Prostate gland (tissue), 2 donors: ENCODE results near the gene NCOA5. TPM values are rescaled to one million over a fixed set of nuclear protein-coding genes. Genes with fewer than 3 reads are reported as not detected.

Source experiments
- DNase-seq: peaks from one replicate; pipeline ENCODE4 v3.0.0-alpha.2; 2019; ENCODE audit warnings: low spot score
- H3K27ac ChIP-seq, 2 donors: fragments of 200-600 bp; sonication (generic); 2 replicates each; pipeline ENCODE4 v1.5.1; 2017 to 2019
- H3K27me3 ChIP-seq: fragments of 200-600 bp; sonication (generic); replicated peaks from 2 replicates; pipeline ENCODE4 v1.5.1; 2019; ENCODE audit not compliant: insufficient read depth
- H3K36me3 ChIP-seq, 2 donors: fragments of 200-600 bp; sonication (generic); 1 replicate in 1 of 2; 2 replicates in 1 of 2; pipeline versions ENCODE4 v1.5.1 to v1.8.1; 2017 to 2019
- H3K4me1 ChIP-seq: fragments of 200-600 bp; sonication (generic); replicated peaks from 2 replicates; pipeline ENCODE4 v1.5.1; 2019
- H3K4me3 ChIP-seq, 2 donors: fragments of 200-600 bp; sonication (generic); 2 replicates each; pipeline ENCODE4 v1.5.1; 2017 to 2019
- H3K9me3 ChIP-seq: fragments of 200-600 bp; sonication (generic); 2 replicates; pipeline ENCODE4 v1.5.1; 2017
- CTCF ChIP-seq, 4 experiments: fragments of 200-600 bp in 2 of 4; fragments of 450-650 bp in 2 of 4; sonication (generic) in 2 of 4; IDR thresholded peaks; 1 replicate in 3 of 4; 2 replicates in 1 of 4; pipeline ENCODE4 v1.5.1; 2016 to 2019; ENCODE audit warnings: antibody characterized with exemption in 4 of 4, mild to moderate bottlenecking in 2 of 4, moderate library complexity in 2 of 4
- POLR2A ChIP-seq: fragments of 450-650 bp; IDR thresholded peaks from one replicate; pipeline ENCODE4 v1.6.1; 2016; ENCODE audit warnings: antibody characterized with exemption, mild to moderate bottlenecking
- POLR2AphosphoS5 ChIP-seq: sonication (generic); formaldehyde crosslinking; IDR thresholded peaks from one replicate; pipeline ENCODE4 v1.6.1; 2017; ENCODE audit warnings: antibody characterized with exemption
- WGBS: methylation state at CpG from one replicate; pipeline ENCODE4 v1.1.5; 2018; 5-methylcytosine and 5-hydroxymethylcytosine counted together
- intact Hi-C: fragments of 100-400 bp; cut with DNase I; formaldehyde crosslinking; loops from one replicate; pipeline ENCODE4 v1.14.2; 2022
- total RNA-seq, 2 donors: library from RNA; depleted of rRNA; stranded (reverse); fragments of >200 nt; gene quantifications; one replicate each; pipeline ENCODE4 v1.1.0, GENCODE V29; 2016

Gene NCOA5
- total RNA-seq, 2 donors from 2014 or later = 41.0 to 50.6 TPM

GRCh38 chr20:46071573-46071972, 18.2 kb downstream of the NCOA5 start:
- intact Hi-C loops = no loop called here
- H3K36me3 ChIP-seq = peaks cover 9 to 10% of the 10 kb centered on the region in 2 donors
- H3K27me3 ChIP-seq = no peaks in the 10 kb centered on the region

GRCh38 chr20:46070215-46070900, 19.4 kb downstream of the NCOA5 start:
- H3K36me3 ChIP-seq = peaks cover 12 to 13% of the 10 kb centered on the region in 2 donors
- 96% methylated on average over 20 of the region's 20 CpGs for WGBS
- H3K27me3 ChIP-seq = no peaks in the 10 kb centered on the region
- no peak for DNase-seq
- H3K4me1 ChIP-seq = no peaks in the 10 kb centered on the region
- H3K4me3 ChIP-seq = no peak overlapping the region
- intact Hi-C loops = no loop called here
- TF ChIP-seq CTCF (IDR thresholded peaks at IDR 0.05) (no peak), POLR2AphosphoS5 (no peak), POLR2A (no peak)
- no peak overlapping the region for H3K27ac ChIP-seq
- H3K9me3 ChIP-seq = no peaks in the 10 kb centered on the region

More at GRCh38 chr20:46071573-46071972, 18.2 kb downstream of the NCOA5 start:
- no peaks in the 10 kb centered on the region for H3K4me1 ChIP-seq
- DNase-seq = no peak
- no peak overlapping the region for H3K4me3 ChIP-seq
- no peaks in the 10 kb centered on the region for H3K9me3 ChIP-seq
- H3K27ac ChIP-seq = no peak overlapping the region
- TF ChIP-seq POLR2AphosphoS5 (no peak), CTCF (IDR thresholded peaks at IDR 0.05) (no peak), POLR2A (no peak)
- WGBS = 86% methylated on average over 3 of the region's 3 CpGs

- no peak overlapping the region for H3K4me3 ChIP-seq
- TF ChIP-seq POLR2A (no peak), CTCF (IDR thresholded peaks at IDR 0.05) (no peak), POLR2AphosphoS5 (no peak)
- no peak overlapping the region for H3K27ac ChIP-seq
- no peaks in the 10 kb centered on the region for H3K4me1 ChIP-seq
- no peaks in the 10 kb centered on the region for H3K27me3 ChIP-seq
- intact Hi-C loops = no loop called here
- DNase-seq = no peak
- 96% methylated on average over 3 of the region's 3 CpGs for WGBS
- H3K36me3 ChIP-seq = peaks cover 26 to 42% of the 10 kb centered on the region in 2 donors
- no peaks in the 10 kb centered on the region for H3K9me3 ChIP-seq
Observed at GRCh38 chr20:46065691-46066090, 24.1 kb downstream of the NCOA5 start.

GRCh38 chr20:46065006-46065405, 24.8 kb downstream of the NCOA5 start:
- Histone ChIP-seq H3K4me3 (no peak overlapping the region), H3K36me3 (peaks cover 26 to 41% of the 10 kb centered on the region in 2 donors), H3K27ac (no peak overlapping the region), H3K4me1 (no peaks in the 10 kb centered on the region), H3K9me3 (no peaks in the 10 kb centered on the region), H3K27me3 (no peaks in the 10 kb centered on the region)
- no peak for DNase-seq
- intact Hi-C loops = no loop called here
- TF ChIP-seq POLR2AphosphoS5 (no peak), POLR2A (no peak), CTCF (IDR thresholded peaks at IDR 0.05) (no peak)
- WGBS = 92% methylated on average over 9 of the region's 9 CpGs

- 81% methylated on average over 3 of the region's 3 CpGs for WGBS
- Histone ChIP-seq H3K9me3 (no peaks in the 10 kb centered on the region), H3K27me3 (no peaks in the 10 kb centered on the region), H3K4me1 (no peaks in the 10 kb centered on the region), H3K27ac (no peak overlapping the region), H3K4me3 (no peak overlapping the region), H3K36me3 (peaks cover 26 to 39% of the 10 kb centered on the region in 2 donors)
- DNase-seq = no peak
- intact Hi-C loops = no loop called here
- no peak for TF ChIP-seq POLR2A
- no peak for TF ChIP-seq POLR2AphosphoS5
- no peak for TF ChIP-seq CTCF (IDR thresholded peaks at IDR 0.05)
Observed at GRCh38 chr20:46063652-46064054, 26.1 kb downstream of the NCOA5 start.
